Body of pancreas (tissue), 4 donors: ENCODE measurements around the gene LRP8. TPM values are rescaled to one million over a fixed set of nuclear protein-coding genes. Genes with fewer than 3 reads are reported as not detected.
A peak's percentile ranks its signal among the peaks of the same experiment; 100 is the strongest.

ENCODE experiments used
- ATAC-seq: fragments of 150-250 bp; one replicate; pipeline ENCODE4 v1.9.1; 2016
- DNase-seq, 4 donors: peaks; one replicate each; pipeline ENCODE4 v3.0.0-alpha.2; 2019
- H3K27ac ChIP-seq, 4 donors: fragments of 200-600 bp; sonication (generic); 1 replicate in 3 of 4; 2 replicates in 1 of 4; pipeline versions ENCODE4 v1.5.1 to v1.6.1; 2016 to 2019; ENCODE audit warnings: mild to moderate bottlenecking in 1 of 4, mixed read lengths in 1 of 4, moderate library complexity in 1 of 4
- H3K27me3 ChIP-seq, 2 donors: fragments of 200-600 bp; sonication (generic); one replicate each; pipeline ENCODE4 v1.6.0; 2016; ENCODE audit warnings: mild to moderate bottlenecking in 1 of 2
- H3K36me3 ChIP-seq, 2 donors: fragments of 200-600 bp; sonication (generic); replicated peaks in 1 of 2; 2 replicates each; pipeline ENCODE4 v1.5.1; 2016; ENCODE audit warnings: low read depth in 2 of 2; ENCODE audit not compliant: insufficient read depth in 1 of 2
- H3K4me1 ChIP-seq: fragments of 200-600 bp; sonication (generic); one replicate; pipeline ENCODE4 v1.6.0; 2016
- H3K4me3 ChIP-seq, 2 donors: fragments of 200-600 bp; sonication (generic); 1 replicate in 1 of 2; 2 replicates in 1 of 2; pipeline ENCODE4 v1.5.1; 2016 to 2019
- H3K9me3 ChIP-seq, 3 donors: fragments of 200-600 bp; sonication (generic); 1 replicate in 2 of 3; 2 replicates in 1 of 3; pipeline ENCODE4 v1.5.1; 2016
- POLR2A ChIP-seq, 3 donors: fragments of 450-650 bp; IDR thresholded peaks; one replicate each; pipeline ENCODE4 v1.6.1; 2016; ENCODE audit warnings: antibody characterized with exemption in 3 of 3, mild to moderate bottlenecking in 2 of 3
- WGBS, 2 donors: methylation state at CpG; one replicate each; pipeline ENCODE4 v1.1.5; 2017; 5-methylcytosine and 5-hydroxymethylcytosine counted together
- intact Hi-C: fragments of 100-400 bp; cut with DNase I; formaldehyde crosslinking; loops from one replicate; pipeline ENCODE4 v1.15.1; 2023
- total RNA-seq, 2 donors: library from RNA; depleted of rRNA; stranded (reverse); fragments of >200 nt; gene quantifications; one replicate each; pipeline ENCODE4 v1.1.0, GENCODE V29; 2016
- TF ChIP-seq, protein P1 (sequence below), 7 experiments: fragments of 450-650 bp in 4 of 7; fragments of 200-600 bp in 3 of 7; sonication (generic) in 3 of 7; IDR thresholded peaks; one replicate each; pipeline ENCODE4 v1.5.1; 2016 to 2019; ENCODE audit warnings: antibody characterized with exemption in 7 of 7

The LRP8 gene
- total RNA-seq, 2 donors from 2014 or later = 1.3 to 4.2 TPM

DNA sequence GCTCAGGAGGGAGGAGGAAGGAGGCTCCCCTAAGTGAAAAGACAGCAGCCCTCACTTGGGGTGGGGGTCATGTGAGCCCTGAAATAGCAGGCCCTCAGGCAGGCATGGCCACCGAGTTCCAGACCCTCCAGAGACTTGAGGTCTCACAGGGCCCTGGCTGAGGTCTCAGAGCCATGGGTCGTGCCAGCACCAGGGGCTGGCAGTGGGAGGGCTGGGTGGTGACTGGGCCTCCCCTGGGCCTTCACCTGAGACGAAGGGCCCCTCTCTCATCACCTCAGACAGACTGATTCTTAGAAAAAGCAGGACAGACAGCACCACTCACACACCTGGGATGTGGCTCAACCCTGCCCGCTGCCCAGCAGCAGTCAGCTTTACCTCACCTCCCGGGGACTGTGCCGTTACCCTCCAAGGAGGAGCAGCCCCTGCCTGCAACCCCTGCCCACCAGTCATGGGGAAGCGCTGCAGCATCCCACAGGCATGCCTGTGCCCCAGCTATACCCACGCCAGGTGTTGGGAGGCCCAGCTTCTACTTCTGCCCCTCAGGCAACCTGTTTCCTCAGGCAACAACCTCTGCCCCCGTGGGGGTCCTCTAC is 42.6 kb upstream of the LRP8 start:
- intact Hi-C loops = no loop called here
- DNase-seq (peak in 1 of 4 donors; percentile 6), ATAC-seq (no peak)
- H3K27me3 ChIP-seq = no peaks in the 10 kb centered on the region
- H3K9me3 ChIP-seq = no peaks in the 10 kb centered on the region
- no peak for TF ChIP-seq POLR2A (IDR thresholded peaks at IDR 0.05)
- TF ChIP-seq, protein P1, sequence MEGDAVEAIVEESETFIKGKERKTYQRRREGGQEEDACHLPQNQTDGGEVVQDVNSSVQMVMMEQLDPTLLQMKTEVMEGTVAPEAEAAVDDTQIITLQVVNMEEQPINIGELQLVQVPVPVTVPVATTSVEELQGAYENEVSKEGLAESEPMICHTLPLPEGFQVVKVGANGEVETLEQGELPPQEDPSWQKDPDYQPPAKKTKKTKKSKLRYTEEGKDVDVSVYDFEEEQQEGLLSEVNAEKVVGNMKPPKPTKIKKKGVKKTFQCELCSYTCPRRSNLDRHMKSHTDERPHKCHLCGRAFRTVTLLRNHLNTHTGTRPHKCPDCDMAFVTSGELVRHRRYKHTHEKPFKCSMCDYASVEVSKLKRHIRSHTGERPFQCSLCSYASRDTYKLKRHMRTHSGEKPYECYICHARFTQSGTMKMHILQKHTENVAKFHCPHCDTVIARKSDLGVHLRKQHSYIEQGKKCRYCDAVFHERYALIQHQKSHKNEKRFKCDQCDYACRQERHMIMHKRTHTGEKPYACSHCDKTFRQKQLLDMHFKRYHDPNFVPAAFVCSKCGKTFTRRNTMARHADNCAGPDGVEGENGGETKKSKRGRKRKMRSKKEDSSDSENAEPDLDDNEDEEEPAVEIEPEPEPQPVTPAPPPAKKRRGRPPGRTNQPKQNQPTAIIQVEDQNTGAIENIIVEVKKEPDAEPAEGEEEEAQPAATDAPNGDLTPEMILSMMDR (IDR thresholded peaks at IDR 0.05) = no peak
- whole genome bisulfite sequencing, 2 donors = 53 to 77% methylated on average over 3 to 8 of the region's 9 CpGs
- no peaks in the 10 kb centered on the region for H3K36me3 ChIP-seq
- H3K4me3 ChIP-seq = no peak overlapping the region
- no peaks in the 10 kb centered on the region for H3K4me1 ChIP-seq
- no peak overlapping the region for H3K27ac ChIP-seq

DNA sequence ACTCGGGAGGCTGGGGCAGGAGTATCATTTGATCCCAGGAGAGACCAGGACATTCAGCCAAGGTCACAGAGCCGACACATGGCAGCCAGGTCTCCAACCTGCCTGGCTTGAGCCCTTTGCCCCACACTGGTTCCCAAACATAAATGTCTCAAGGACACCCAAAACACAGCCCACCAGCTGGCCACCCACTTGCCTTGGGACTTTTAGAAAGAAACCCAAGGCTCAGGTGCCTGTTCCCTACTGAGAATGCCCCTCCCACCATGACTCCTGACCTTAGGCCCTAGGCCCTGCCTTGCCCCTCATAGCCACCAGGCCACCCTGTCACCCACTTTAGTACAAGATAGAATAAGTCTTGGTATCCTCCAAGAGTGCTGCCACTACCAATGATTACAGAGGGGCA is 41.9 kb upstream of the LRP8 start:
- 40 to 72% methylated on average over 1 to 2 of the region's 2 CpGs for WGBS, 2 donors
- Histone ChIP-seq H3K27me3 (no peaks in the 10 kb centered on the region), H3K4me3 (no peak overlapping the region), H3K27ac (no peak overlapping the region), H3K4me1 (no peaks in the 10 kb centered on the region), H3K9me3 (no peaks in the 10 kb centered on the region), H3K36me3 (no peaks in the 10 kb centered on the region)
- TF ChIP-seq POLR2A (IDR thresholded peaks at IDR 0.05) = no peak
- TF ChIP-seq, protein P1 (IDR thresholded peaks at IDR 0.05) = no peak
- no peak for ATAC-seq
- DNase-seq = peak in 1 of 4 donors; percentile 2
- intact Hi-C loops = no loop called here

DNA sequence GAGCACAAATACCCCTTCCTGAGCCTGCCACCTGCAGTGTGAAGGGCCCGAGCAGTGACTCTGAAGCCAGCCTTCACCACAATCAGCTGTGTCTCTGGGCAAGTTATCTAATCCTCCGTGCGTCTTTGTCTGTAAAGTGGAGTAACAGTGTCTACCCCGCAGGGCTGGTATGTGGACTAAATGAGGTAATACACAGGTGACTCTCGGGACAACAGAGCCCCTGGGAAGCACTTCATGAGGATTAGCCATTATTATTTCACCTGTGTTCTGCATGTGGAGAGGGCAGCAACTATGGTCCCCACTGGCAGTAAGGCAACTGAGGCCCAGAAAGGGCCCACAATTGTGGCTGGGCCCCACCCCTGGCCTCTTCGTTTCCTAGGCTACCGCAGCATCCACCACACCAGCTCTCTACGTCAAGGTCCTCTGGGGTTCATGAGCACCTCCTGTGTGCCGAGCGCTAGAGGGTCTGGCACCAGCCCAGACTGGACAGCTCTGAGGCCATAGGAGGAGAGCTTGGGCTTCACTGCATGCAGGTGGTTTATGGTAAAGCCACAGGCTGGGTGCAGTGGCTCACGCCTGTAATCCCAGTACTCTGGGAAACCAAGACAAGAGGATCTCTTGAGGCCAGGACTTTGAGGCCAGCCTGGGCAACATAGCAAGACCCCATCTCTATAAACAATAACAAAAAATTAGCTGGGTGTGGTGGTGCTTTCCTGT is 41.3 kb upstream of the LRP8 start:
- 88% methylated on average over 7 to 11 of the region's 11 CpGs for WGBS, 2 donors
- DNase-seq = peak in 2 of 4 donors; percentile 4 to 6

DNA sequence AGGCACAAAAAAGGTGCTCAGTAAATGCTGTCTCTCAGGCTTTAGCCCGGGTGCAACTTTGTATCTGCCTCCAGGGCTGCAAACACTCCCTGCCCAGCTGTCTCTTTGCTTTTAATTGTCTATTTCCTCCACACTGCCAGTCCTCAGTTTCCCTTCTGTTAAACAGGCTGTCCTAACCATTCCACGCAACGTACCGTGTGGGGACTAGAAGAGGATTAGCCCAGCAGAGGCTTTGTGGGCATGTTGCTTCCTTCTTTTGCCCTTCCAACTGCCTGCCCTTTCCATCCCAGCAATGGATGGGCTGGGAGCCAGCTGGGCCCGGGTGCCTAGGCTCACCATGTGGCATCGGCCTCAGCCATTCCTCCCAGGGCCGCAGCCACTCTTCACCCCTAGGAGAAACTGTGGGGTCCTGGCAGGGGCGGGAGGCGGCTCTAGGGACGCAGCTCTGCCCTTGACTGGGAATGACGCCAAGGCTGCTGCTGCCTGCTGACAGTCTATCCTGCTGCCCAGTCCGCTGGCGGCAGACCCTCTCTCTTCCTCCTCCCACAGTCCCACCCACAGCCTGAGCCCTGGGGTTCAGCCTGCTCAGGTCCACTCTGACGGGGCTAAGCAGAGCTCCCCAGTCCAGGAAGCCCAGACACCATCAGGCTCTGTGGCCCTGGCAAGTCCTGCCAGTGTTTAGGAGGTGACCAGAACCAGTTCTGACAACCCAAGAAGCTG is 40.6 kb upstream of the LRP8 start:
- 56 to 68% methylated on average over 6 to 13 of the region's 14 CpGs for WGBS, 2 donors

More for the DNA sequence above, 41.3 kb upstream of the LRP8 start:
- no peaks in the 10 kb centered on the region for H3K4me1 ChIP-seq
- no peaks in the 10 kb centered on the region for H3K9me3 ChIP-seq
- no peaks in the 10 kb centered on the region for H3K27me3 ChIP-seq
- H3K4me3 ChIP-seq = no peak overlapping the region
- H3K36me3 ChIP-seq = no peaks in the 10 kb centered on the region
- no peak for TF ChIP-seq POLR2A (IDR thresholded peaks at IDR 0.05)
- TF ChIP-seq, protein P1 (IDR thresholded peaks at IDR 0.05) = no peak
- no peak for ATAC-seq
- H3K27ac ChIP-seq = no peak overlapping the region
- intact Hi-C loops = no loop called here

More for the DNA sequence above, 40.6 kb upstream of the LRP8 start:
- H3K36me3 ChIP-seq = no peaks in the 10 kb centered on the region
- TF ChIP-seq, protein P1 (IDR thresholded peaks at IDR 0.05) = no peak
- TF ChIP-seq POLR2A (IDR thresholded peaks at IDR 0.05) = no peak
- no peaks in the 10 kb centered on the region for H3K27me3 ChIP-seq
- peak in 2 of 4 donors; percentile 10 to 13 for DNase-seq
- no peak overlapping the region for H3K4me3 ChIP-seq
- no peaks in the 10 kb centered on the region for H3K9me3 ChIP-seq
- H3K4me1 ChIP-seq = no peaks in the 10 kb centered on the region
- no peak overlapping the region for H3K27ac ChIP-seq
- ATAC-seq = no peak
- intact Hi-C loops = no loop called here
